ENCODE data around the gene FAM174C.

The FAM174C gene

DNA sequence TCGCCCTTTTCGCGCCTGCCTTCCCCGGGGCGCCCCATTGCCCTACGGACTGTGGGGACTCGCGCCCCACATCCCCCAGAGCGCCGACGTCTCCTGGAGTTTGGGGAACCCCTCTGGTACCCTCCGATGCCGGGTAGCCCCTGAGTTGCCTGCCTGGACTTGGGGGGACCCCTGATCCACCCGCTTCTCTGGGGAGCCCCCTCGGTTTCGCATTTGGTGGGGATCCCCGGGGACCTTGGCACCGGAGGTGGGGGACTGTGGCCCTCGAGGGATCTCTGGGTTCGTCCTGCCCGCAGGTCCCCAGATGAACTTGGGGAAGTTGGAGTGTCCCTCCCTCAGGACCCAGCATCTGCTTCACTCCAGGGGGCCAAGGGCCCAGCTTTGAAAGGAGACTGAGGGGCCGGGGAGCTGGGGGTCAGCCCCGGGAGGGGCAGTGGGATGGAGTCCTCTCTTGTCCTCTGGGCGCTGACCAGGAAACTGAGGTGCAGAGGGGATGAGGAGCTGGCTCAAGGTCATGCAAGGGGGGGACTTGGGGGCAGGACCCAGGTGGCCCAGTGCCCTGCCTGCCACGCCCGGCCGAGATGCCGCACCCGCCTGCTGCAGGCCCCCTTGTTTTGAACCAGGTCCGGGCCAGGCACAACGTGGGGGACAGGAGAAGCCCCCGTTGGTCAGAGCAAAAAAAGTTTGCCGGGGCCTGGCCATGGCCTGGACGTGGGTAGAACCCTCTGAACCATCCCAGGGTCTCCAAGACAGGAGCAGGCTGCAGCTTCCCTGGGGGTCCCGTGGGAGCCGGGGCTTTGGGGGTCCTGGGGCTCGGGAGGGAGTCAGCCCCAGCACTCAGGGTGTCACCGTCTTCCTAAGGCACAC lies 11.4 kb downstream of the FAM174C start:
- DNase-seq (ENCODE audit: low read depth) = no peak

GRCh38 chr19:1287354-1288225 lies 12.3 kb downstream of the FAM174C start:
- DNase-seq (ENCODE audit: low read depth) = no peak

DNA sequence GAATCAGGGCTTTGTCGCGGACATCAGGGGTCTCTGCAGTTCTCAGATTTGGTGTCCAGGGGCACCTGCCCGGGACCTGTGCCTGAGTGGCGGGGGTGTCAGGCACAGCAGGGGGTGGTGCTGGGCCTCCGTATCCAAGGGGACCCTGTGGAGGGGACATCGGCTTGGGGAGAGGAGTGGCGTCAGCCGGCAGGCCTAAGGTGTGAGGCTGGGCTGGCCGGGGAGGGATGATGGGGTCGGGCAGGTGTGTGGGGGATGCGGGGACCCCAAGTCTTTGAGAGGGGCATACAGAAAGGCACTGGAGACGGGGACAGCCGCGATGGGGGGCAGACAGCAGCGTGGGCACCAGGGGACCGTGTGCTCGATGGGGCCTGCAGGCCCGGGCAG lies 12.9 kb downstream of the FAM174C start:
- no peak for DNase-seq (ENCODE audit: low read depth)

DNA sequence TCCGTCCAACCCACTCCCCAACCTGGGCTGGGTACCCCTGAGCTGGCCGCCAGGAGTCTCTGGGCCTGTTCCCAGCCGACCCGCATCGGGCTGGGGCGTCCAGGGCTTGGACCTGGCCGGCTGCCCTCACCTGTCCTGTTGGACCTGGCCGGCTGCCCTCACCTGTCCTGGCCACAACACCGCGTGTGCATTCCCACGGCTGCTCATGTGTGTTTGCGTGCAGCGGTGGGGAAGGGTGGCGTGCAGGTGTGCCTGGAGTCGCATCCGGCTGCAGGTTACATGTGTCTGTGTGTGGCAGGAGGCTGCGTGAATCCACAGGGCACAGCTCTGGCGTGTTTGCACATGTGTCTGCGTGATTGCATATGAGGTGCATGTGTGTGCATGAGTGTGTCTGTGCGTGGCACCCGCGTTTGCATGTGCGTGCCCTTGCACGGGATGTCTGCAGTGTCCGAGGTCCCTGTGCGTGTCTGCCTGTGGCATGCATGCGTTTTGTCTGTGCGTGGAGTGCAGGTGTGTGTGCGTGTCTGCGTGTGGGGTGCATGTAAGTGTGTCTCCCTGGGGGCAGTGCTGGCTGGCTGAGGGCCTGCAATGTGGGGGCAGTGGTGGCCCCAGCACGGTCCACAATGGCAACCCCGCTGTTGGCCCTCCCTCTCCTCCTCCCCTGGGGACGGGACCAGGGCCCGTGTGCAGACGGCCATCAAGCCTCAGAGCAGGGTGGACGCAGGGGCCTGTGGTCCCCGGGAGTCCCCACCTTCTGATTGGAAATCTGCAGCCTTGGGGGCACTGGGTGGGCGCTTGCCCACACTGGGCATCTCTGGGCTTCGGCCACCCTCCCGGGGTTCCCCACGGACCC lies 13.7 kb downstream of the FAM174C start:
- DNase-seq (ENCODE audit: low read depth) = no peak

- DNase-seq (ENCODE audit: low read depth) = no peak
Measured at GRCh38 chr19:1289686-1290025, 14.3 kb downstream of the FAM174C start.

DNA sequence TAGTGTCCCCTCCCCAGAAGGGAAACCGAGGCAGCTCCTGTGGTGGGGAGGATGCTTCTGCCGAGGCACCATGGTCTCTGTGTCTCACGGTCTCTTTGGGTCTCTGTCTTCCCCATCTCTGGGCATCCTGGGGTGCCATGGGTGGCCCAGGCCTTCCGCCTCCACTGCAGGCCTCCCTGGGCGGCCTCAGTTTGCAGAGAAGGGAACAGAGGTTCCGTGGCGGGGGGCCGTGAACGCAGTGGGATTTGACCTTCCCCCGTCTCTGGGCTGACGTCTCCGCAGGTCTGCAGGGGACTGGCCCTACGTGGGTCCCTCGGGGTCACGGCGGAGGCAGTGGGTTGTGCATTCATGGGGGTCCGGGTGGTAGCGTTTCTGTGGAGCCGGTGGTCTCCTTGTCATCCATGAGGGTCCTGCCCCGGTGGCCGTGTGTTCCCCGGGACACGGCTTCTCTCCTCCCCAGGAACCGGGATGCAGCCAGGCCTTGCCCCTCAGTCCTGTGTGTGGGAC lies 14.9 kb downstream of the FAM174C start:
- no peak for DNase-seq (ENCODE audit: low read depth)

GRCh38 chr19:1290703-1291651 lies 15.6 kb downstream of the FAM174C start:
- DNase-seq (ENCODE audit: low read depth) = no peak

DNA sequence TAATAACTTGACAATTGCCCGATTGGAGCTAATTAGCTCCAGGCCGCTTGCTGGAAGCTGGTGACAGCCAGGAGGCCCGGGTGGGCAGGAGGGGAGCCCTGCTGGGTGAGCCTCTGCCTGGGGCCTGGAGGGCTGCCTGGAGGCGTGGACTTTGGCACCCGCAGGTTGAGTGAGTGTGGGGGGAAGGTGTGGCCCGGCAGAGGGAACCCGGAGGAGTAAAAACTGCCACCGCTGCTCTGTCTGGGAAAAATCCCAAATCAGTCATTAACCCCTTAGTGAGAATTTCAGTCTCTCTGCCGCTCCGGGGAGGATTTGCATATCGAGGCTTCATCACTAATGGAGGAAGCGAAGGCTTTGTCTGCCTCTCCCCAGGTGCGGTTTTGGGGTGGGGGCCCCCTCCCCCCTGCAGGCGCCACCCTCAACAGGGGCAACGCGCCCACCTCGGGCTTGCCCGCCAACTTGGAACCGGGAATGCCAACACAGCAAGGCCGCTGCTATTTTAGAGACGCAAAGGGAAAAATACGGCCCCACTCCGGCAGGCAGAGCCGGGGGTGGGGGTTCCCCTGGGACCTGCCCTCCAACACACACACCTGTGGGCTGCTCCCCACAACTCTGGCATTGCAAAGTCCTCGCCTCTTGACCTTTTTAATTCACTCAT lies 16.6 kb downstream of the FAM174C start:
- DNase-seq (ENCODE audit: low read depth) = no peak

DNA sequence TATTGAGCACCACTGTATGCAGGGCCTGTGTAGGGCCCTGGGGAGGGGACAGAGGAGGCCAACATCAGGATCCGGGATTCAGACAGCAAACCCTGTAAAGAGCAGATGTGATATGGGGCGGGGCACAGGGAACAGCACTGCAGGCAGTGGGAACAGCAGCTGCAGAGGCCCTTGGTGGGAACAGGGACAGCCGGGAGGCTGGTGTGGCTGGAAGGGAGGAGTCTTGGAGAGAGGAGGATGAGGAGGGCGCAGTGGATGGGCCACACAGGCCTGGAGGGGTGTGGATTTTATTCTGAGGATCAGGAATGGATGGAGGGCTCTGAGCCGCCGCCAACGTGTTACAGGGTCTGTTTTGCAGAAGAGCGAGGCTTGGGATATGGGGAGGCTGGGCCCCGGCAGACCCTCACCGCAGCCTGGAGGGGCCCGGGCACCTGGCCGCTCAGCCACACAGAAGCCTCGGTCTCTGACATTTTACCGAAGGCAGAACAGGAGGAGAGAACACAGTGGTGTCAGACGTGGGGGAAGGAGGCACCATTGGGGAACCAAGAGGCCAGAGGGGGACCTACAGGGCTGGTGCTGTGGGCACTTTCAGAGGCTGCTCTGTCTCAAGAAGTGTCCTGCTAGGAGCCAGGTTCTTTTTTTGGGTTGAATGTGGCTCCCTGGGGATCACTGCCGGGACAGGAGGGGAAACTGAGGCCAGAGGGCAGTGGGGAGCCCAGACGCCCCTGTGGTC lies 17.3 kb downstream of the FAM174C start:
- DNase-seq (ENCODE audit: low read depth) = no peak

GRCh38 chr19:1293782-1294604 lies 18.7 kb downstream of the FAM174C start:
- DNase-seq (ENCODE audit: low read depth) = no peak

DNA sequence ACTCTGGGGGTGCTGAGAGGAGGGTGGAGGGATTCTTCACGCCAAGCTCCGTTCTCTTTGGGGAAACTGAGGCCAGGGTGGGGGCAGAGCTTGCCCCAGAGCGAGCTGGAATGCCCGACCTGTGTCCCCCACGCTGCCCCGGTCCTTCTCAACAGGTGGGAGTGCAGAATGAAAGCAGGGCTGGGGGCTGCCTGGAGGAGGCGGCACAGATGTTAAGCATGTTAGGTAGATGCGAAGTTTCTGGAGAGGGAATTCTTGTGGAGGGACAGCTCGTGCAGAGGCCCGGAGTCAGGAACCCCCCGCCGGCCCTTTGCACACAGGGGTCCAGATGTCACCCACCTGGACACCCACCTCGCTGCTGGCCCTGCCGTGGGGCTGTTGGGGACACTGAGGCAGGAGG lies 19.4 kb downstream of the FAM174C start:
- no peak for DNase-seq (ENCODE audit: low read depth)

- no peak for DNase-seq (ENCODE audit: low read depth)
Measured at GRCh38 chr19:1295169-1296012, 20.1 kb downstream of the FAM174C start.

DNA sequence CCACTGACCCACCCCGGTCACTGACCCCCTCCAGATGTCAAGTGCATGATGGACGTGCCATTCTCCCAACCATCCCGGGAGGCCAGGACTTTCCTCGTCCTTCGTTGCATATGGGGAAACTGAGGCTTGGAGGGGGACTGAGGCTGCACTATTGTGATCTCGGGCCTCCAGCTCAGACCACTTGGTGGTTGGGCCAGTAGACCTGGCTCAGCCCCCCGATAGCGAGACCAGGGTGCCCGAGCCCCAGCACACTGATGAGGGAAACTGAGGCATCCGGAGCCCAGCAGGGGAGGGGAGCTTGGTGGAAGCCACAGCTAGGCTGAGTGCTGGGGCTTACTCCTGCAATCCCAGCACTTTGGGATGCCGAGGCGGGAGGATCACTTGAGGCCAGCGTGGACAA lies 20.7 kb downstream of the FAM174C start:
- DNase-seq (ENCODE audit: low read depth) = no peak

DNA sequence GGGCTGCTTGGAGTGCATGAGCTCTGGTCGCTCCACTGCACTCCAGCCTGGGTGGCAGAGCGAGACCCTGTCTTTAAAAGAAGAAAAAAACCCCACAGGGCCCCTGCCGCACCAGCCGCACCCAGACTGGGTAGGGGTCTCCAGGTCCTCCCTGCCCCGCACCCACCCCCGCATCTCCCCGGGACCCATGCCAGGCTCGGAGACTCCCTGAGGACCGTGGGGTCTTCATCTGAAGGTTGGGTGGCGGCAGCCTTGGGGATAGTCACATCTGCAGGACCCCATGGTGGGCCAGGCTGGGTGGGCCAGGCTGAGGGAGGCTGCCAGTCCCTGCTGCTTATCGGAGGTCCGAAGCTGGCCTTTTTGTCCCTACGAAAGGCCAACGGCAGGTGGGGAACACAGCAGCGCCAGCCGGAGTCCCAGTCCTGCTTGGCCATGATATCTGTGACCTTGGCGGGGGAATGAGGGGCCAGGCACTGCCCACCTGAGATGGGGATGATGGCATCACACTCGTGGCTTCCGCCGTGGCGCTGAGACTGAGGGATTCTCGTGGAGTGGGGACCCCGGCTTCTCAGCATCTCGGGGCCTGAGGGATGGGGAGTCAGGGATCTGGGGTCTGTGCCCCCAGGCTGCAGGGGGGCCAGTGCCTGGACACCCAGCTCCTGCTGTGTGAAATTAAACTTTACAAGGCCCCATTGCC lies 21.4 kb downstream of the FAM174C start:
- DNase-seq (ENCODE audit: low read depth) = no peak

GRCh38 chr19:1298235-1298634 lies 22.9 kb downstream of the FAM174C start:
- DNase-seq (ENCODE audit: low read depth) = no peak

GRCh38 chr19:1299801-1300200 lies 24.5 kb downstream of the FAM174C start:
- no peak for DNase-seq (ENCODE audit: low read depth)
